ENCODE measurements around the gene C1orf74. TPM values are rescaled to one million over a fixed set of nuclear protein-coding genes. Genes with fewer than 3 reads are reported as not detected.

The C1orf74 gene
- total and polyA plus RNA-seq, 2 experiments from 2014 or later: 1.4 to 2.3 TPM

GRCh38 chr1:209769171-209769904 is 15.0 kb downstream of the C1orf74 start:
- 38 to 44% methylated on average over 13 of the region's 13 CpGs for WGBS, 2 experiments (ENCODE audit: low coverage in 1 of 2, low lambda C conversion rate in 2 of 2, missing lambda C conversion rate in 2 of 2)
- Histone ChIP-seq H3K9ac (peak overlapping the region; percentile 45), H3K9me2 (ENCODE audit: insufficient read depth) (no peaks in the 10 kb centered on the region), H3K36me3 (ENCODE audit: low read depth) (no peaks in the 10 kb centered on the region), H3F3A (ENCODE audit: insufficient read depth) (peaks cover 12% of the 10 kb centered on the region), H4K20me1 (ENCODE audit: insufficient read depth) (no peaks in the 10 kb centered on the region), H2AFZ (peak overlapping the region; percentile 75), H3K27ac (peak overlapping the region; percentile 67), H3K4me1 (ENCODE audit: insufficient read depth) (peaks cover 16% of the 10 kb centered on the region; the same call in 1 of the 2 replicates), H3K4me3 (no peak overlapping the region), H3K79me2 (ENCODE audit: insufficient read depth) (no peaks in the 10 kb centered on the region), H3K4me2 (ENCODE audit: unreplicated experiment) (peak overlapping the region; percentile 27), H3K9me3 (ENCODE audit: low read depth) (no peaks in the 10 kb centered on the region), H3K27me3 (replicated peaks; ENCODE audit: insufficient read depth) (no peaks in the 10 kb centered on the region)
- in situ Hi-C loops (cut with MboI): no loop called here
- TF ChIP-seq EZH2 (IDR thresholded peaks at IDR 0.05; ENCODE audit: insufficient read depth, poor library complexity, severe bottlenecking) (no peak), EZH2phosphoT487 (IDR thresholded peaks at IDR 0.05; ENCODE audit: insufficient read depth, low read depth) (no peak)
- peak; percentile 90 for DNase-seq

- DNase-seq: no peak
- peaks cover 12% of the 10 kb centered on the region for H3F3A ChIP-seq (ENCODE audit: insufficient read depth)
- in situ Hi-C loops (cut with MboI): no loop called here
- H3K4me2 ChIP-seq (ENCODE audit: unreplicated experiment): no peak overlapping the region
- no peak overlapping the region for H3K9ac ChIP-seq
- H3K9me3 ChIP-seq (ENCODE audit: low read depth): no peaks in the 10 kb centered on the region
- no peaks in the 10 kb centered on the region for H3K79me2 ChIP-seq (ENCODE audit: insufficient read depth)
- WGBS, 2 experiments (ENCODE audit: low coverage in 1 of 2, low lambda C conversion rate in 2 of 2, missing lambda C conversion rate in 2 of 2): 96 to 98% methylated on average over 9 of the region's 9 CpGs
- H3K4me1 ChIP-seq (ENCODE audit: insufficient read depth): peaks cover 16% of the 10 kb centered on the region; the same call in 1 of the 2 replicates
- TF ChIP-seq EZH2phosphoT487 (IDR thresholded peaks at IDR 0.05; ENCODE audit: insufficient read depth, low read depth) (no peak), EZH2 (IDR thresholded peaks at IDR 0.05; ENCODE audit: insufficient read depth, poor library complexity, severe bottlenecking) (no peak)
- H4K20me1 ChIP-seq (ENCODE audit: insufficient read depth): no peaks in the 10 kb centered on the region
- no peak overlapping the region for H3K4me3 ChIP-seq
- H3K9me2 ChIP-seq (ENCODE audit: insufficient read depth): no peaks in the 10 kb centered on the region
- H3K27me3 ChIP-seq (replicated peaks; ENCODE audit: insufficient read depth): no peaks in the 10 kb centered on the region
- no peak overlapping the region for H2AFZ ChIP-seq
- H3K27ac ChIP-seq: no peak overlapping the region
- no peaks in the 10 kb centered on the region for H3K36me3 ChIP-seq (ENCODE audit: low read depth)
Observed at GRCh38 chr1:209768354-209768774, 16.0 kb downstream of the C1orf74 start.

- Histone ChIP-seq H3K9ac (no peak overlapping the region), H3K27ac (no peak overlapping the region), H3K4me2 (ENCODE audit: unreplicated experiment) (no peak overlapping the region), H2AFZ (no peak overlapping the region), H3K79me2 (ENCODE audit: insufficient read depth) (no peaks in the 10 kb centered on the region), H3K4me3 (no peak overlapping the region), H3K27me3 (replicated peaks; ENCODE audit: insufficient read depth) (no peaks in the 10 kb centered on the region), H3K4me1 (ENCODE audit: insufficient read depth) (peaks cover 16% of the 10 kb centered on the region; the same call in 1 of the 2 replicates), H3F3A (ENCODE audit: insufficient read depth) (peaks cover 12% of the 10 kb centered on the region), H3K9me3 (ENCODE audit: low read depth) (no peaks in the 10 kb centered on the region), H4K20me1 (ENCODE audit: insufficient read depth) (no peaks in the 10 kb centered on the region), H3K36me3 (ENCODE audit: low read depth) (no peaks in the 10 kb centered on the region), H3K9me2 (ENCODE audit: insufficient read depth) (no peaks in the 10 kb centered on the region)
- no peak for TF ChIP-seq EZH2 (IDR thresholded peaks at IDR 0.05; ENCODE audit: insufficient read depth, poor library complexity, severe bottlenecking)
- no peak for TF ChIP-seq EZH2phosphoT487 (IDR thresholded peaks at IDR 0.05; ENCODE audit: insufficient read depth, low read depth)
- DNase-seq: no peak
- in situ Hi-C loops (cut with MboI): no loop called here
Observed at GRCh38 chr1:209767706-209768105, 16.7 kb downstream of the C1orf74 start.

GRCh38 chr1:209767096-209767495 is 17.3 kb downstream of the C1orf74 start:
- H3K4me1 ChIP-seq (ENCODE audit: insufficient read depth): peaks cover 16% of the 10 kb centered on the region; the same call in 1 of the 2 replicates
- H3K4me2 ChIP-seq (ENCODE audit: unreplicated experiment): no peak overlapping the region
- H3F3A ChIP-seq (ENCODE audit: insufficient read depth): peaks cover 12% of the 10 kb centered on the region
- no peak overlapping the region for H3K9ac ChIP-seq
- no peak for DNase-seq
- H4K20me1 ChIP-seq (ENCODE audit: insufficient read depth): no peaks in the 10 kb centered on the region
- no peak overlapping the region for H3K4me3 ChIP-seq
- no peaks in the 10 kb centered on the region for H3K27me3 ChIP-seq (replicated peaks; ENCODE audit: insufficient read depth)
- no peaks in the 10 kb centered on the region for H3K36me3 ChIP-seq (ENCODE audit: low read depth)
- no peaks in the 10 kb centered on the region for H3K9me2 ChIP-seq (ENCODE audit: insufficient read depth)
- in situ Hi-C loops (cut with MboI): no loop called here
- no peak for TF ChIP-seq EZH2 (IDR thresholded peaks at IDR 0.05; ENCODE audit: insufficient read depth, poor library complexity, severe bottlenecking)
- H3K79me2 ChIP-seq (ENCODE audit: insufficient read depth): no peaks in the 10 kb centered on the region
- H2AFZ ChIP-seq: no peak overlapping the region
- no peak overlapping the region for H3K27ac ChIP-seq
- no peaks in the 10 kb centered on the region for H3K9me3 ChIP-seq (ENCODE audit: low read depth)
